ENCODE data around the gene KLF3.
"Not testable (repeated sequence)": the region's sequence is repeated elsewhere in the genome, so short reads cannot be mapped to it uniquely, and the experiment has no call there.

The KLF3 gene

GRCh38 chr4:38663801-38664705, at the start of gene KLF3:
Gene KLF3 (plus strand): TSS chr4:38664199. CDS start chr4:38680626, 16,427 bp downstream.
- peak; percentile 81 to 84 for DNase-seq

GRCh38 chr4:38614231-38614630, 49.8 kb upstream of the KLF3 start:
- DNase-seq, result no peak

DNA sequence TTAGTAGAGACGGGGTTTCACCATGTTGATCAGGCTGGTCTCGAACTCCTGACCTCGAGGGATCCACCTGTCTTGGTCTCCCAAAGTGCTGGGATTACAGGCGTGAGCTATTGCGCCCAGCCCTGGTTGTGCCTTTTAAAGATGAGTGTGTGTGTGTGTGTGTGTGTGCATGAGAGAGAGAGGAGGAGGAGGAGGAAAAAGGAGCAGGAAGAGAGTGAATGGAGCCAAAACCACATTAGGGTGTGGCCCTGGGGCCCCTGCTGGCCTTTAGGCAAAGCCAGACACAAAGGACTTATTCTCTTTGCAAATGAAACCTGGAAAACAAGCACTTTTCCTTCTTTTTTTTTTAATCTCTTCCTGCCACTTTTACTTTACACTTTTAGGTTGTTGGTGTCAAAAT, 48.2 kb upstream of the KLF3 start:
- no peak for DNase-seq

GRCh38 chr4:38618505-38618904, 45.5 kb upstream of the KLF3 start:
- no peak for DNase-seq

DNA sequence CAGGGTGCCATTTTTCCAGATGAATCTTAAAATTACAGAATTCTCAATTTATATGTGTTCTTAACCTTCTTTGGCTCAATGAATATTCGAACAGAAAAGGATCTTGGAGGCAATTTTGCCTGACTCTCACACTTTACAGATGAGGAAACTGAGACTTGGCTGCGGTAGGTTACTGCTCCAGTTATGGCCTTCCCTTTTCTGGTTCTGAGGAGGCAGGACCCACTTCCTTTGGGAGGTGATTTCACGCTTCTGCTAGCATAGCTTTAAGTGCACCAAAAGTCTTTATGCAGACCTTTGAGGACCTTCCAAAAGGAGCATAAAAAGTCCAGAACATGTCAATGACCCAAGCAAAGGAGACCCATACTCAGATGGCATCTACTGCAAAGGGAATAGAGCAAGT, 44.7 kb upstream of the KLF3 start:
- no peak for DNase-seq

- no peak for DNase-seq
Measured at GRCh38 chr4:38620065-38620464, 43.9 kb upstream of the KLF3 start.

GRCh38 chr4:38620527-38621027, 43.4 kb upstream of the KLF3 start:
- no peak for DNase-seq

GRCh38 chr4:38621028-38621684, 42.8 kb upstream of the KLF3 start:
- DNase-seq, result no peak

DNA sequence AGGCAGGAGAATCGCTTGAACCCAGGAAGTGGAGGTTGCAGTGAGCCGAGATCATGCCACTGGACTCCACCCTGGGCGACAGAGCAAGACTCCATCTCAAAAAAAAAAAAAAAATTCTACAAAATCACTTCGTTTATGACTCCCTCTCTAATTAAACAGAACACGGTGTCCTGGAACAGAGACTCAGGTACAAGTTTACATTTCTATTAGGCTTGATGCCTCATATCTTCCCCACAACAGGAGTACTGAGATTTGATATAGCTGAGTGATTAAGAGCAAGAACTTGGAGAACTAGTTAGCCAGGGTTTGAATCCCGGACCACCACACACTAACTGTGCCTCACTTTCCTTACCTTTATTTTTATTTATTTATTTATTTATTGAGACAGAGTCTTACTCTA, 42.2 kb upstream of the KLF3 start:
- no peak for DNase-seq

DNA sequence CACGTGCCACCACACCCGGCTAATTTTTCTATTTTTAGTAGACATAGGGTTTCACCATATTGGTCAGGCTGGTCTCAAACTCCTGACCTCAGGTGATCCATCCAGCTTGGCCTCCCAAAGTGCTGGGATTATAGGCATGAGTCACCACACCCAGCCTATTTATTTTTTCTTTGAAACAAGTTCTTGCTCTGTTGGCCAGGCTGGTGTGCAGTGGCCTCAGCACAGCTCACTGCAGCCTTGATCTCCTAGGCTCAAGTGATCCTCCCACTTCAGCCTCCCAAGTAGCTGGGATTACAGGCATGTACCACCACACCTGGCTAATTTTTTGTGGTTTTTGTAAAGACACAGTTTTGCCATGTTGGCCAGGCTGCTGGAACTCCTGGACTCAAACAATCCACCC, 41.7 kb upstream of the KLF3 start:
- not testable (repeated sequence) for DNase-seq

DNA sequence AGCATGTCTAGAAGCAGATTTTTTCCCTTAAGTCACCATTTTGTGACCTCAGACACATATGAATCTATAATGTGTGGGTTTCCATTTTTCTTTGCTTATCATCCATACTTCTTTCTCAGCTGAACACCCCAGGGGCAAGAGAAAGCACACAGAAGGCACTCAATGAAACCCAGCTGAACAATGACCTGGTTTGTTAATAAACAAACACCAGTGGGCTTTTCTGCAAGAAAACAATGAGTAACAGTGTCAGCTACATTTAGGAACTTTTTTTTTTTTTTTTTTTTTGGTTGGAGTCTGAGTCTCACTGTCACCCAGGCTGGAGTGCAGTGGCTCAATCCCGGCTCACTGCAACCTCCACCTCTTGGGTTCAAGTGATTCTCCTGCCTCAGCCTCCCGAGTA, 40.7 kb upstream of the KLF3 start:
- DNase-seq, result no peak

GRCh38 chr4:38624311-38624710, 39.7 kb upstream of the KLF3 start:
- DNase-seq, result no peak

GRCh38 chr4:38625508-38625907, 38.5 kb upstream of the KLF3 start:
- no peak for DNase-seq

- not testable (repeated sequence) for DNase-seq
Measured at GRCh38 chr4:38626901-38627444, 37.0 kb upstream of the KLF3 start.

DNA sequence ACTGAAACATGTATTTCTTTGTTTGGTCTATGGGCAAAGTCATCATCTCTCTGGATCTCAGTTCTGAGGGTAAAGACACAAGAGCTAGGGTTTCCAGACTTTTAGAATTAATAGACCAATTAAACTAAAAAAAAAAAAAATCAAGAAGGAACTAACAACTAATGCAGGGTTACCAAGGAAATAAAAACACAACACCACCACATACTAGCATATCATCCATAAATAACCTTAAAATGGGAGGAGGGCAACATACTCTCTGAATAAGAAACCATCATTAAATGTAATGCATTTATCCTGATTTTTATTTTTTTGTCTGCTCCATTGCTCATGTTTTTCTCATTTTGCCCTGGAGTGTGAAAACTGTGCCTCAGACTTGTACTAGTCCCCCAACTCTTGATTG, 33.5 kb upstream of the KLF3 start:
- no peak for DNase-seq

DNA sequence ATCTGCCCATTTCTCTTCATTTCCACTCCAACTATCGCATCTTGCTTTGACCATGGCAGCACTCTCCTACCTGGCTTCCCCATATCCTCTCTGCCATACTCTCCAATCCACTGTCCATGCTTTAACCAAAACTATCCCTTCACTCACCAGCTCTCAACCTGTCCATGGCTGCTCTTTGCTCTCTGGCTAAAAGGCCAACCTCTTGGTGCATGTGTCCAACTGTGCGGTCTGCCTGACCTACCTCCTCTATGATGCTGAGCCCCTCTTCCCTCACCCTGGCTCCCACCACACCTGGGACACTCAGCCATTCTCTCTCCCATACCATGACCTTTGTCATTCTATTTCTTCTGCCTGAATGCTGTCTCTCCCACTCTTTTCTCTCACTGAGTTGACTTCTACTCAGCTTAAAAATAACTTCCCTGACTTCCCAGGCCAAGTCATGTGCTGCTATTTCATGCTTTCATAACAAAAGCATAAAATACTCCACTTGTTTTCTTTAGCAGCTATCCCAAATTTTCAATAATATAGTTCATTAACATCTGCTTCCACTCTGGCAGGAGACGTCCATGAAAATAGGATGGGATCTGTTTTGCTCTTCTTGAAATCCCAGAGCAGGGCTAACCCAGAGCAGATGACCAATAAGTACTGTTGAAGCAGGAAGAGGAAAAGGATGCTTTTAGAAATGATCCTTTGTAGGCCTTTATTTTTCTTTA, 29.8 kb upstream of the KLF3 start:
- no peak for DNase-seq

GRCh38 chr4:38639242-38639641, 24.8 kb upstream of the KLF3 start:
- no peak for DNase-seq

DNA sequence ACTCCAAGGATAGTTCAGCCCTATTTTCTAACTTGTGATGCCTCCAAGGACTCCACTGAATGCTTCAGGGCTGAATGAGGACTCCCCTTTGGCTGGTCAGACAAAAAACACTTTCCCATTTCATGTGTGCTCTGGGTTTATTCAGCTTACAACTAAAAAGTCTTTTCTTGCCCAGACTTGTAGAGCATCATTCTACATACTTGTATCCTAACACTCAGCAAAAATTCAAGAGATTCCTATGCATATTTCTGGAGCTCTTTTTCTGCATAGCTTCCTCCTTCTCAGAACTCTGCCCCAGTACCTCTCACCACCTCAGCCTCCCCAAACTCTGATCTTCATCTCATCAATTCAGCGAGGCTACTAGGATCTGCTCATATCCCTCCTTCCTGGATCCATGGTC, 22.2 kb upstream of the KLF3 start:
- DNase-seq, result no peak

GRCh38 chr4:38644201-38644600, 19.8 kb upstream of the KLF3 start:
- DNase-seq, result no peak

DNA sequence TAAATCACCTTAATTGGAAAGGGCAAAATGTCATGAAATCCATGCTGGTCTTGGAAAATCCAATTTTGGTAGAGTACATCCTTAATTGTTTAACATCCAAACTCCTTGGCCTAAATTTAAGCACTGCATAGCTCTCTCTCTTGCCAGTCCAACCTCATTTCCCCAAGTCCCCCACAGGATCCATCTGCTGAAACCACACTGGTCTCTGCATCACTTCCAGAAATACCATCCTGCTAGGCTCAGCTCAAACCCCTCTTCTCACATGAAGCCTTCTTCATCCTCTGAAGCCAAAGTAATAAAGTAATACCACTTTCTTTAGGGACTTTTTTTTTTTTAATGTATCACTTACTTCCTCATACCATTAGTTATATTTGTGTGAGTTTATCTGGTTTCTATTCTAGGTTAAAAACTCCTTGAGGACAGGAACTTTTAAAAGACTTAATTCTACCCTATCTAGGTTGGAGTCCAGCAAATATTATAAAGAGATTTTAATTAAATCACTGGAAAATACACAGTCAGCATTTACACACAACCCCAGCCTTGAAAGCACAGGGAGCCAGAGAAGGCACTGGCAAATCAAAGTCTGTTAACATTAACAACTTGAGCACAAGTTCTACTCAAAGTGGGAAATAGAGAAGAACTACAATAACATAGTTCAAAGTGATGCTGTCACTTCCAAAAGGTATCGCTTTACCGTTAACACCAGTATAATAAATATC, 16.7 kb upstream of the KLF3 start:
- DNase-seq, result no peak

GRCh38 chr4:38650133-38650532, 13.9 kb upstream of the KLF3 start:
- DNase-seq, result no peak

- DNase-seq, result no peak
Measured at GRCh38 chr4:38654273-38654672, 9.7 kb upstream of the KLF3 start.

DNA sequence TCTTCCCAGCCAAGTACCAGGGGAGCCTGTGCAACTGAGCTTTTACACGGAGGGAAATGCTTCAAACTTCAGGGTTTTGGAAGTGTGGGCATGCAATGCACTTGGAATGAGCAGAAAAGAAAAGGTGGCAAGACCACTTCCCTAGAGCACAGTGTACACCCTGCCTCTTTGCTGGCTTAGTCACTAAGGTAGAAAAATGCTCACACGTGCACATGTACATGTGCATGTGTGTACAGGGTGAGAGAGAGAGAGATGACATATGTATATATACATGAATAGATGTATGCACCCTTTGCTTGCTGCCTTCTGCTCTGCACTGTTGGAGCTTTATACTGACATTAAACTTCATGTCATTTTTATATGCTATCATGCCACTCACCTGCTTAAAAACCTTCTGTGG, 7.9 kb upstream of the KLF3 start:
- DNase-seq, result no peak
